Measurements from ENCODE around the gene LIMS1. TPM values are rescaled to one million over a fixed set of nuclear protein-coding genes. Genes with fewer than 3 reads are reported as not detected.
A peak's percentile ranks its signal among the peaks of the same experiment; 100 is the strongest.
"Not testable (repeated sequence)": the region's sequence is repeated elsewhere in the genome, so short reads cannot be mapped to it uniquely, and the experiment has no call there.

Gene LIMS1, protein sequence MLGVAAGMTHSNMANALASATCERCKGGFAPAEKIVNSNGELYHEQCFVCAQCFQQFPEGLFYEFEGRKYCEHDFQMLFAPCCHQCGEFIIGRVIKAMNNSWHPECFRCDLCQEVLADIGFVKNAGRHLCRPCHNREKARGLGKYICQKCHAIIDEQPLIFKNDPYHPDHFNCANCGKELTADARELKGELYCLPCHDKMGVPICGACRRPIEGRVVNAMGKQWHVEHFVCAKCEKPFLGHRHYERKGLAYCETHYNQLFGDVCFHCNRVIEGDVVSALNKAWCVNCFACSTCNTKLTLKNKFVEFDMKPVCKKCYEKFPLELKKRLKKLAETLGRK
- total RNA-seq (2014; rRNA removed; shearing (Covaris generic)): 38.0 and 42.8 TPM in 2 replicates
- polyA plus RNA-seq (2015; cell fraction: cytosol; rRNA removed): 37.3 and 53.7 TPM in 2 replicates
- polyA plus RNA-seq (2015; cell fraction: nucleus; rRNA removed): 13.3 and 16.5 TPM in 2 replicates

DNA sequence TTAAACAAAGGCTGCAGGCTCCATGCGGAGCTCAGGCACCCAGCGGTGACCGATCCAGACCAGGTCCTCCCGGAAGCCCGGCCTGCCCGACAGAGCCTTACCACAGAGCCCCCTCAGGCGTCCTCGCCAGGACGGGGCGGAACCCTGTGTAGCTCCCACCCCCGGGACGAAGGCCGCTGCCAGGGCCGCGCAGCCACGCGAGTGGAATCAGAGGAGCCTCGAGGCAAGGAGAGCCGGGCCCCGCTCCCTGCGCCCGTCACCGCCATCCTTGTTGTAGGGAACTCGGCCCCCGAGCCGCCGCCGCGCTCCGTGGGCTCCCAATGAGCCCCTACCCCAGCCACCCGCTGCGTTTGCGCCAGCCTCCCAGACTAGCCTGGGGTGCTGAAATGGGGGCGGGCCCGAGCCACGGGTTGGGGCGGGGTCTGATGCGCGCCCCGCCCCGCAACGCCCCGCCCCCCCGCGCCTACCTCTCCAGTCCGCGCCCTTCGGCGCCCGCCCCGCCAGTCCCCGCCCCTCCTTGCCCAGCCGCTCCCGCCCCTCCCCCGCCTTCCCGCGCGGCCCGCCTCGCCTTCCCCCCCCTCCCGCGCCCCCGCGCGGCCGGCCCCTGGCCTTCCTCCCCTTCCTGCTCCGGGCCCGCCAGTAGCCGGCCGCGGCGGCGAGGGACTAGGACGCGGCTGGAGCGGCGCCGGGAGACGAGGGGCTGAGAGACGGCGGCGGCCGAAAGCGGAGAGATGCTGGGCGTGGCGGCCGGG is at the start of gene LIMS1:
TSS of gene LIMS1 (plus strand) at position 639 of the 752 bp plus-strand sequence. CDS start at position 732, 93 bp downstream.
- in situ Hi-C loops (cut with HindIII; ENCODE audit: low pct_unique_long_range_greater_than_20kb, low sequenced_read_pairs): no loop called here

DNA sequence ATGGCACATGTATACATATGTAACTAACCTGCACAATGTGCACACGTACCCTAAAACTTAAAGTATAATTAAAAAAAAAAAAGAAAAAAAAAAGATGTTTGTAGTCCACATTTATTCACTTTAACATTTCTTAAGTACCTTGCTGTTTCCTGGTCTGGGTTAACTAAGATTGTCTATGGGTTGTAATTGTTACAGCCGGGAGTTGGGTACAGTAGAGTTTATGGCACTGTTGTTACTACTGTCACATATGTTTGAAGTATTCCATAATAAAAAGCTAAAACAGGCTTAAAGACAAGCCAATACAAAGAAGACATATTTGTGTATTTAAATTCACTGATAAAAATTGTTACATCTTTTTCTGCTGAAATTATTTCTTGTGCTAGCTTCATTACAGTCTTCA is 49.0 kb upstream of the LIMS1 start:
- in situ Hi-C loops (cut with HindIII; ENCODE audit: low pct_unique_long_range_greater_than_20kb, low sequenced_read_pairs): no loop called here
- DNase-seq (ENCODE audit: low read depth, low spot score): no peak

More for the DNA sequence above, at the start of gene LIMS1:
- DNase-seq (ENCODE audit: low read depth, low spot score): peak; percentile 91

DNA sequence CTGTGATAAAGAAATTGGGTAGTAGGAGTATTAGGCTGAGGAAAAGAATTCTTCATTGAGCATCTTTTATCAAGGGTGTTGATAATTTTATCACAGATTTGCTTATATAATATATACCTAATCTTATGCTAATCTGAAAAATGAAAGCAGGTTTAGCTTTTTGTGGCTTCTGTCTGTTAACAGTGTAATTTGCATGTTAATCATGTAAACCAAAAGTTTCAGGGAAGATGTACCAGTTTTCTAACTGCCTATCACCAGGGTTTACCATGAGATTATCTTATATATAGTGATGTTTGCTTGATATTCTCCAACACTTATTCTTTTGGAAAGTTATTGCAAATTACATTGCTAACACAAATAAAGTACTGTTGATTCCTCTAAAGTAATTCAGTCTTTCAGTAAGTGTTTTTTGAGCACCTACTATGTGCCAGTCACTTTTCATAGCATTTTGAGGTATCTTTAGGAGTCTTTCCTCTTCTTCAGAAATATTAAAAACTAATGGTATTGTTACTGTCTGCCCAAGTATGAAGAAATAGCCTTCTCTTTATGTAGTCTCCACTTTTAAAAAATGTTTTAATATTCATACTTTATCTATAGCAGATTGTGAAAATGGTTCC is 43.7 kb upstream of the LIMS1 start:
- in situ Hi-C loops (cut with HindIII; ENCODE audit: low pct_unique_long_range_greater_than_20kb, low sequenced_read_pairs): no loop called here
- DNase-seq (ENCODE audit: low read depth, low spot score): no peak

DNA sequence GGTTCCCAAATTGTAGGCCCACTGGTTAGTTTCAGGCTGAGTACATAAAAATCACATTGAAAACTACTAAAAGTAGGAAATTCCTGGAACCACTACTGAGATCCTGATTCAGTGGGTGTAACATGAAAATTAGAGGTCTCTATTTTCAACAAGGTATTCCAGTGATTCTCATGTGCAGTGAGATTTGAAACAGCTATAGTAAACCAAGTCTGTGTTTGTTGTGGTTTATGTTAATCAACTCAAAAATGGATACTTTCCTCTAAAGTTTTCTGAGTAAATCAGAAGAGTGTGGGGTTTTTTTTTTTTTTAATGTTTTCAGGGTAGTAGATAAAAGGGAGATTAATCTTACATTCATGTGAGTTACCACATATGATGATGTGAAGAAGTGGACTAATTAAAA is 42.4 kb upstream of the LIMS1 start:
- DNase-seq (ENCODE audit: low read depth, low spot score): no peak
- in situ Hi-C loops (cut with HindIII; ENCODE audit: low pct_unique_long_range_greater_than_20kb, low sequenced_read_pairs): no loop called here

DNA sequence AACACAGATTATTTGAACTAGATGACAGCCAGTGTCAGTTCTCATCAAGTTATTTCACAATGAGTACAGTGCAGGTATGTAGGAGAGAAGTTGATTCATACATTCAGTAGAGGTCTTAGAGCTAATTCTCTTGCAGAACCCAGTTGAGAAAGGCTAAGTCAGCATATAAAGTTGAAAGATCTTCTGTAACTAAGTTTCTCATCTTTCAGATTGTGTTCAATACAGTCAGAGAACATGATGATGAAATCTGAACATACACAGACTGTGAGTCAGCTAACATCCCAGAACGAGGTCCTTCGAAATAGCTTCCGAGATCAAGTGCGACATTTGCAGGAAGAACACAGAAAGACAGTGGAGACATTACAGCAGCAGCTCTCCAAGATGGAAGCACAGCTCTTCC is 41.9 kb upstream of the LIMS1 start:
- DNase-seq (ENCODE audit: low read depth, low spot score): no peak
- in situ Hi-C loops (cut with HindIII; ENCODE audit: low pct_unique_long_range_greater_than_20kb, low sequenced_read_pairs): no loop called here

DNA sequence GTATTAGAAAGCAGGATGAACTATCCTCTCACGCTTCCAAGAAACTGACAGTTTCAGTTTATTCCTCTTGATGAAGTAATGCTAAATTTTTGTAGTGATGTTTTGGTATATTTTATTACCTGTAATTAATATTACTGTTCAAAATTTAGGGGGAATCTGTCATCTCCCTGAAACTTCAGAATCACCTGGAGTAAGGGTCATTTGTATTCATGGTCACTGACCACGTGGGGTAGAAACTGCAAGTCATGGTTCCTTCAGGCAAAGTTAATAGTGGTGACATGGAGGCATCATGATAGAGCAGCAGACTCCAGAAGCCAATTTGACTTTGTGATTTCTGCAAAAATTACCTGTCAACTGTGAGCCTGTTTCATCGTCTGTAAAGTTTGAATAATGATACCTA is 38.1 kb upstream of the LIMS1 start:
- in situ Hi-C loops (cut with HindIII; ENCODE audit: low pct_unique_long_range_greater_than_20kb, low sequenced_read_pairs); DNase-seq (ENCODE audit: low read depth, low spot score): not testable (repeated sequence)

DNA sequence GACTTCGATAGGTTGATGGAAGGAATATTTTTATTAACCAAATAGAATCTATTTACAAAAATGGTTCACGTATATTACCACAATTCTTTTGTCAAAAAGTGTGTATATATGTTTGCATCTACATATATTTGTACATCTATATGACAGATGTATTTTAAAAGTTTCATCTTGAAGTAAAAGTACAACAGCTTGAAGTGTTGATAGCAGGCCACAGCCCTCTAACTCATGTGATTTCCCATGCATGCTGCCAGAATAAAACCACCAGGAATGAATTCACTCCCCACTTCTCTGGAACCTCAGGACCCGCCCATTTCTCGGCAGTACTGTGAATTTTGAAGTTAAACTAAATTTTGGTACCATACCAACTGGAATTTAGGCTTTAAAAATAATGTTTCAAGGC is 26.6 kb upstream of the LIMS1 start:
- in situ Hi-C loops (cut with HindIII; ENCODE audit: low pct_unique_long_range_greater_than_20kb, low sequenced_read_pairs); DNase-seq (ENCODE audit: low read depth, low spot score): not testable (repeated sequence)

DNA sequence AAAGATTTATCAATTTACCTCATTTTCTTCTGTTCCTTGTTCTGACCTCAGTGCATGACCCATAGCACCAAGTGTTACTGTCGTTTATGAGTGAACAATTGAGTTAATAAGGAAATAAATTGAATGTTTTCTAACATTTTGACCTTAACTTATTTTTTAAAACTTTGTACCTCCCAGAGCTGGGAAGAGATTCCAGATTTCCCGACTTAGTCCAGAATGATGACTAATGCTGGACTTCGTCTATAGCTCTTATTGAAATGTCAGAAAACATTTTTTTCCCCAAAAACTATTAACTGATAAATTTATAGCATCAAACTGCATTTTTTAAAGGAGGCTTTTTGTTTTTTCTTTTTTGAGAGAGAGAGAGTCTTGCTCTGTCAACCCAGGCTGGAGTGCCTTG is 21.8 kb upstream of the LIMS1 start:
- DNase-seq (ENCODE audit: low read depth, low spot score); in situ Hi-C loops (cut with HindIII; ENCODE audit: low pct_unique_long_range_greater_than_20kb, low sequenced_read_pairs): not testable (repeated sequence)

DNA sequence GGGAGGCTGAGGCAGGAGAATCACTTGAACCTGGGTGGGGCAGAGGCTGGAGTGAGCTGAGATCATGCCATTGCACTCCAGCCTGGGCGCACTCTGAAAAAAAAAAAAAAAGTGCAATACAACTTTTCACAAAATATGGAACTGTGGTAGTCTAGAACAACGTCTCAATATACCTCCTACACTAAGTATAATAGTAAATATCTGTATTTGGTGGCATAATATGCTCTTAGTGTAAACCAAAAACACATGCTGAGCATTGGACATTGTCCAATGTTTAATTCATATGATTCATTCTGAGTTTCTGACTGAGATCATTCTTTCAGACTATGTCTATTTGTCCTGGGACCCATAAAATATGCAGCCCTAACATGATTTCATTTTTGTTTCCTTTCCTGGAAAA is 19.8 kb upstream of the LIMS1 start:
- DNase-seq (ENCODE audit: low read depth, low spot score): peak; percentile 66
- in situ Hi-C loops (cut with HindIII; ENCODE audit: low pct_unique_long_range_greater_than_20kb, low sequenced_read_pairs): not testable (repeated sequence)

DNA sequence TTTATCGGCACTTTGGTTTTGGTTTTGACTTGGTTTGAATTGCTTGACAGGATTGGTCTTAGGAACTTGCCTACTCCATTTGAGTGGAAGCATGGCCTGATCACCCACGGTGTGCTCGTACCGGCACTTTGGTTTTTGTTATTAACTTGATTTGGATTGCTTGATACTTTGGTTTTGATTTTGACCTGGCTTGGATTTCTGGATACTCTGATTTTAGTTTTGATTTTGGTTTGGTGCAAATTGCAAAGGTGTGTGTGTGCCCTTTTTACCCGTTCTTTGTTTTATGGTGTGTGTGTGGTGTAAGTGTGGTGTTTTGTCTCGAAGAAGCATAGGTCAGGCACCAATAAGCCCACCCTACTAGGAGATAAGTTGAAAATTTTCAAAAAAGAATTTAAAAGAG is 9.6 kb upstream of the LIMS1 start:
- DNase-seq (ENCODE audit: low read depth, low spot score); in situ Hi-C loops (cut with HindIII; ENCODE audit: low pct_unique_long_range_greater_than_20kb, low sequenced_read_pairs): not testable (repeated sequence)

DNA sequence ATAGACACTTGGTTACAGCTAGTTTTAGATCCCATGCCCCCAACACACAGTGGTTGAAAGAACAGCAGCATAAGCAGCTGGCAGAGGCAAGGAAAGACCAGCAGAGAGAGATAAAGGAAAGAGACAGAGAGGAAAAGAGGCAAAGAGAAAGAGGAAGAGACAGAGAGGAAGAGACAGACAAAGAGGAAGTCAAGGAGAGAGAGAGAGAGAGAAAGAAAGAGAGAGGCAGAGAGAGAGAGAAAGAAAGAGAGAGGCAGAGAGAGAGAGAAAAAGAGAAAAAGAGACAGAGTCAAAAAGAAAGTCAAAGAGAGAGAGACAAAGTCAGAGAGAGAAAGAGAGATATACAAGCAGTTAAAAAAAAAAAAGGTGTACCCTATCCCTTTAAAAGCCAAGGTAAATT is 9.0 kb upstream of the LIMS1 start:
- DNase-seq (ENCODE audit: low read depth, low spot score); in situ Hi-C loops (cut with HindIII; ENCODE audit: low pct_unique_long_range_greater_than_20kb, low sequenced_read_pairs): not testable (repeated sequence)

DNA sequence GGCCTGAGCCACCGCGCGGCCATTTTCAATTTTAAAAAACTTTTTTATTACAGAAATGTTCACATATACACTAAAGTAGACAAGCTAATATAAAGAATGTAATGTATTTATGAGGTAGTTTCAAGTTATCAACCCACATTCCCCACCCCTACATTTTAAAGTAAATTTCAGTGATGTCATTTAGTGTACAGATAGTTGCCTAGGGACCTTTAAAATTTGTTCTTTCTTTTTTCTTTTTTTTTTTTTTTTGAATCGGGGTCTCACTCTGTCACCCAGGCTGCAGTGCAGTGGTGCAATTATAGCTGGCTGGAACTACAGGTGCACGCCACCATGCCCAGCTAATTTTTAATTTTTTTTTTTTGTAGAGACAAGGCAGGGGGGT is 2.6 kb upstream of the LIMS1 start:
- in situ Hi-C loops (cut with HindIII; ENCODE audit: low pct_unique_long_range_greater_than_20kb, low sequenced_read_pairs): no loop called here
- DNase-seq (ENCODE audit: low read depth, low spot score): no peak

DNA sequence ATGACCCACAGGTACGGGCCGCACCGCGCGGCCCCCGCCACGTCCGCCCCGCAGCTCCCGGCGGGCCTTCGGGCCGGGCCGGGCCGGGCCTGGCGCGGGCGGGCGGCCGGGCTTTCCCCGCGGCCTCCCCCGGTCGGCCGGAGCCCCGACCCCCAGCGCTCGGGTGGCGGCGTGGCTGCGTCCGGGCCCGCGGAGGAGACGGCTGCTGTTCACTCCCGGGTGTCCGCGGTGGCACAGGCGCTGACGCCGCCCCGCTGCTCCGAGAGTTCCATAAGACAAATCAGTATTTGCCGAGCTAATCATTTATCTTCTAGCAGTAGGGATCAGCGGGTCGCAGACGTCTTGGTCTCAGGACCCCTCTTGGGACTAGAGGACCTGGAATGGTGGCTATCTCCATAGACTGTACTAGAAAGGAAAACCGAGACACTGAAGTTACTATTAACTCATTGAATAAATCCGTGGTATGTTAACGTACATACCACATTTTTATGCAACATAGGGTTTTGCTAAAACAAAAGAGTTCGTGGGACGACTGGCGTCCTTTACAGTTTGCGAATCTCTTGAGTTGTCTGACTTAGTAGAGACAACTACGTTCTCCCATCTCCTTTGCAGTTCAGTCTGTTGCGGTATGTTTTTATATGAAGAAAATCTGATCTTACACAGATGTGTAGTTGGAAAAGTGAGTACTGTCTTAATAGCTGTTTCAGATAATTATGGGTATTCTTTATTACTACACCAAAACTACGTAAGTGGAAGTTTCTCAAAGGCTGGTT is 500 bp downstream of the LIMS1 start:
- peak; percentile 33 for DNase-seq (ENCODE audit: low read depth, low spot score)
- in situ Hi-C loops (cut with HindIII; ENCODE audit: low pct_unique_long_range_greater_than_20kb, low sequenced_read_pairs): no loop called here

DNA sequence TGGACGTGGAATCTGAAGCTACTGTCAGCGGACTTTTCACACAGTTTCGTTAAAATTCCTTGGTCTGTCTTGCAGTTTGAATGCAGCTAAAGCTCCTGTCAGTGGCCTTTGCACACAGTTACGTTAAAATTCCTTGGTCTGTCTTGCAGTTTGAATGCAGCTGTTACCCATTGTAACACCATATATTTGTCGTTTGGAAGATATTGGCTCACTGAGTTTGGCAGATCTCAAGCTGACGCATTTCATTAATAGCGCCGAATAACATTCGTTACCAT is 1.0 kb downstream of the LIMS1 start:
- DNase-seq (ENCODE audit: low read depth, low spot score): no peak
- in situ Hi-C loops (cut with HindIII; ENCODE audit: low pct_unique_long_range_greater_than_20kb, low sequenced_read_pairs): no loop called here

DNA sequence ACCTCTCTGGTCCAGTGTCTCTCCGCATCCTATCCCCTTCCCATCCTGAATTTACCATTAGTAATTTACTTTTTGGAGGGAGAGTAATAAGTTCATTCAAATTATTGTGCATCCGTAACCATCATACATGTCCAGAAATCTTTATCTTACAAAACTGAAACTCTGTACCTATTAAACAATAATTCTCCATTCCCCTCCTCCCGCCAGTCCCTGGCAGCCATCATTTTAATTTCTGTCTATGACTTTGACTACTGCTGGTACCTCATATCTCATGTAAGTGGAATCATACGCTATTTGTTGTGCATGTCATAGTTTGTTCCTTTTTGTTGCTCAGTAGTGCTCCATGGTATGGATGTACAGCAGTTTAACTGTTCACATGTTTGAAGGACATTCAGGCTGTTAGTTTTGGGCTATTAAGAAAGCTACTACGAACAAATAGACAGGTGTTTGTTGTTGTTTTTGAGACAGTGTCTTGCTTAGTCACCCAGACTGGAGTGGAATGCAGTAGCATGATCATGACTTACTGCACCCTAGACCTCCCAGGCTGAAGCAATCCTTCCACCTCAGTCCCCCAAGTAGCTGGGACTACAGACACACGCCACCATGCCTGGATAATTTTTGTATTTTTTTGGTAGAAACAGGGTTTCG is 2.0 kb downstream of the LIMS1 start:
- DNase-seq (ENCODE audit: low read depth, low spot score): no peak
- in situ Hi-C loops (cut with HindIII; ENCODE audit: low pct_unique_long_range_greater_than_20kb, low sequenced_read_pairs): no loop called here

DNA sequence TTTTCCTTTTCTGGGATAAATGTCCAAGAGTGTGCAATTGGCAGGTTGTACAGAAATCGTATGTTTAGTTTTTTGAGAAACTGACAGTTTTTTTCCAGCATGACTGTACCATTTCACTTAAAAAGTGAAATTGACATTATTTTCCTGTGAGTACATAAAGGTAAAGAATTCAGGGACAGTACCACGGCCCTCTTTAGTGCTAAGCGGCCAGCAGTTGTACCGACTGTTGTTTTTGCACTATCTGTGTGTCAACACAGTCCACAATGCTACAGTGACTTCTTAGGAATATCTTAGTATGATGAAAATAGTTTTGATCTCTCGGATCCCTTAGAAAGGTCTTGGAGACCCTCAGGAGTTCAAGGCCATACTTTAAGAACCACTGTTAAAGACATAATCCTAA is 2.6 kb downstream of the LIMS1 start:
- in situ Hi-C loops (cut with HindIII; ENCODE audit: low pct_unique_long_range_greater_than_20kb, low sequenced_read_pairs): no loop called here

DNA sequence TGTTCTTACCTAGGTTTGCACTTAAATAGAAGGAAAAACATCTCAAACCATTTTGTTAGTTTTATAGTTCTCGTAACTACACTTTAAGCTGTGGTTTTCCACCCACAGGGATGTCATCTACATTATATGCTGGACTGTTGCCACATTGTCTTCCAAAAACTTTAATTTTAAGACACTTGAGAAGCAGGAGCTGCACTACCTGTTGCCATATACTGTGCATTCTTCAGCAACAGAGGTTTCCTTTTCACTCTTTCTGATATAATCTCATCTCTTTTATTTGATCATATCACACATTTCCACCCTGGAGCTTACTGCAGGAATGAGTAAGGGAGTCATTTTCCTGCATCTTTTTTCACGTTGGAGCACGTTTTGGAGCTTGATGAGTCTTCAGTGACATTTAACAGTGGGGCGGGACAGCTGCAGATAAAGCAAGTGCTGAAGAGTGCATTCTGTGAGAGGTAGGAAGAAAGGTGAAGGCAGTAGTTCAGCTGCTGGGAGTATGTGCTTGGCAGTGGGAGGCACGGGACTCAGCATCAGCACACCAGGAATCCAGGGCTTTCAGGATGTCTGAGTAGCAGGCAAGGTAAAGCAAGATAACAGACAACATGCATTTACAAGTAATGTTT is 3.8 kb downstream of the LIMS1 start:
- in situ Hi-C loops (cut with HindIII; ENCODE audit: low pct_unique_long_range_greater_than_20kb, low sequenced_read_pairs): no loop called here
- no peak for DNase-seq (ENCODE audit: low read depth, low spot score)

More for the DNA sequence above, 2.6 kb downstream of the LIMS1 start:
- DNase-seq (ENCODE audit: low read depth, low spot score): no peak

Data from SK-MEL-5 (cell line).